B cell (primary cell): ENCODE data around the gene EOGT. TPM values are rescaled to one million over a fixed set of nuclear protein-coding genes. Genes with fewer than 3 reads are reported as not detected.

Experiments
- ATAC-seq: fragments of 200-7000 bp; cut with Tn5 transposase; one replicate; pipeline ENCODE4 v1.10.0; 2021; ENCODE audit warnings: low read depth, mild to moderate bottlenecking, moderate number of reproducible peaks, moderate library complexity
- CTCF ChIA-PET: fragments of 350-600 bp; sonication (Branson Sonifier 250); formaldehyde crosslinking; loops from one replicate; lab custom pipeline; 2021; ENCODE audit warnings: antibody characterized with exemption, inconsistent platforms; lab: Charles Lee
- POLR2A ChIA-PET: fragments of 350-600 bp; sonication (Branson Sonifier 250); formaldehyde crosslinking; loops from one replicate; lab custom pipeline; 2021; ENCODE audit warnings: antibody characterized with exemption; lab: Charles Lee
- DNase-seq: peaks from one replicate; pipeline ENCODE4 v3.0.0; 2013
- H2AFZ ChIP-seq: 2 replicates; pipeline ENCODE4 v1.6.1; 2012; ENCODE audit warnings: mild to moderate bottlenecking, low read depth, low read length; ENCODE audit not compliant: insufficient read depth, poor library complexity, severe bottlenecking
- H3K27ac ChIP-seq, 2 donors: 1 replicate in 1 of 2; 2 replicates in 1 of 2; pipeline ENCODE4 v1.5.1; 2012 to 2013; ENCODE audit warnings: low read length in 2 of 2, mild to moderate bottlenecking in 2 of 2, moderate library complexity in 1 of 2
- H3K27me3 ChIP-seq, 4 experiments: fragments of 200-600 bp in 1 of 4; sonication (generic) in 1 of 4; replicated peaks in 1 of 4; 1 replicate in 2 of 4; 2 replicates in 2 of 4; pipeline versions ENCODE4 v1.6.1 to v1.7.0; 2013 to 2016; ENCODE audit warnings: low read length in 3 of 4, mild to moderate bottlenecking in 2 of 4, mixed read lengths in 1 of 4, moderate library complexity in 1 of 4; ENCODE audit not compliant: insufficient read depth in 4 of 4, control insufficient read depth in 3 of 4; ENCODE audit errors: control extremely low read depth in 1 of 4
- H3K36me3 ChIP-seq, 2 experiments: replicated peaks in 1 of 2; 1 replicate in 1 of 2; 2 replicates in 1 of 2; pipeline versions ENCODE4 v1.6.1 to v1.7.1; 2013; ENCODE audit warnings: low read length in 1 of 2; ENCODE audit not compliant: insufficient read depth in 2 of 2, control insufficient read depth in 1 of 2; ENCODE audit errors: control extremely low read depth in 1 of 2, extremely low read depth in 1 of 2
- H3K4me1 ChIP-seq, 2 donors: fragments of 200-600 bp in 1 of 2; sonication (generic) in 1 of 2; 1 replicate in 1 of 2; 2 replicates in 1 of 2; pipeline versions ENCODE4 v1.5.1 to v1.6.1; 2013 to 2017; ENCODE audit warnings: low read length in 2 of 2; ENCODE audit not compliant: control insufficient read depth in 2 of 2, insufficient read depth in 2 of 2
- H3K4me2 ChIP-seq: replicated peaks from 2 replicates; pipeline ENCODE3; 2012; ENCODE audit warnings: mild to moderate bottlenecking, low read depth, low read length; ENCODE audit not compliant: poor library complexity, severe bottlenecking
- H3K4me3 ChIP-seq, 5 experiments: fragments of 200-600 bp in 1 of 5; sonication (generic) in 1 of 5; 1 replicate in 3 of 5; 2 replicates in 2 of 5; pipeline versions ENCODE4 v1.5.1 to v1.7.0; 2011 to 2016; ENCODE audit warnings: low read length in 4 of 5, mild to moderate bottlenecking in 4 of 5, low read depth in 2 of 5, control low read depth in 1 of 5, moderate library complexity in 1 of 5; ENCODE audit not compliant: insufficient read depth in 1 of 5; ENCODE audit errors: control extremely low read depth in 1 of 5, extremely low read depth in 1 of 5
- H3K79me2 ChIP-seq: fragments of 200-600 bp; sonication (generic); one replicate; pipeline ENCODE4 v1.6.0; 2016; ENCODE audit warnings: low read length; ENCODE audit not compliant: control insufficient read depth, insufficient read depth
- H3K9ac ChIP-seq: fragments of 200-600 bp; sonication (generic); 2 replicates; pipeline ENCODE4 v1.6.1; 2017; ENCODE audit warnings: mild to moderate bottlenecking, low read length, moderate library complexity
- H3K9me3 ChIP-seq, 3 donors: one replicate each; pipeline versions ENCODE4 v1.6.1 to v1.7.1; 2013; ENCODE audit warnings: low read length in 2 of 3; ENCODE audit not compliant: control insufficient read depth in 2 of 3, insufficient read depth in 1 of 3; ENCODE audit errors: control extremely low read depth in 1 of 3
- H4K20me1 ChIP-seq: 2 replicates; pipeline ENCODE4 v1.6.0; 2012; ENCODE audit warnings: mild to moderate bottlenecking, low read length; ENCODE audit not compliant: insufficient read depth, control insufficient read depth, poor library complexity, severe bottlenecking
- H3K27ac Mint-ChIP-seq: one replicate; pipeline ENCODE4 v1.8.0; 2021; ENCODE audit warnings: mixed read lengths
- H3K27me3 Mint-ChIP-seq: one replicate; pipeline ENCODE4 v1.8.0; 2021; ENCODE audit warnings: mixed read lengths
- H3K4me1 Mint-ChIP-seq: one replicate; pipeline ENCODE4 v1.8.0; 2021; ENCODE audit warnings: mixed read lengths
- H3K4me3 Mint-ChIP-seq: one replicate; pipeline ENCODE4 v1.8.0; 2021; ENCODE audit warnings: mixed read lengths
- H3K9me3 Mint-ChIP-seq: one replicate; pipeline ENCODE4 v1.8.0; 2022; ENCODE audit warnings: mixed read lengths; ENCODE audit not compliant: insufficient read depth
- EZH2 ChIP-seq: IDR thresholded peaks from 2 replicates; pipeline ENCODE4 v1.6.1; 2012; ENCODE audit warnings: borderline replicate concordance, low read depth, mild to moderate bottlenecking, moderate library complexity, low read length; ENCODE audit not compliant: insufficient read depth, poor library complexity, severe bottlenecking
- WGBS: methylation state at CpG from one replicate; pipeline ENCODE4 v1.1.5; 2013; ENCODE audit warnings: missing lambda C conversion rate; ENCODE audit not compliant: insufficient coverage; 5-methylcytosine and 5-hydroxymethylcytosine counted together
- intact Hi-C: fragments of 100-400 bp; cut with micrococcal nuclease; formaldehyde crosslinking; loops from one replicate; pipeline ENCODE4 v1.10.0; 2022
- polyA plus RNA-seq: library from polyadenylated mRNA; depleted of rRNA; stranded (reverse); fragments of >200 nt; gene quantifications from 2 replicates; pipeline ENCODE4 v1.2.3, GENCODE V29; 2012
- total RNA-seq, 2 donors: library from RNA; stranded (reverse); fragments of 120-200 nt in 1 of 2; gene quantifications; 1 replicate in 1 of 2; 2 replicates in 1 of 2; pipeline versions ENCODE4 v1.2.3 to v1.2.4, GENCODE V29; 2013 to 2022
- TF ChIP-seq, protein P1 (sequence below): fragments of 200-600 bp; IDR thresholded peaks from one replicate; pipeline ENCODE4 v1.8.0; 2022; ENCODE audit warnings: antibody characterized with exemption, mild to moderate bottlenecking

Gene EOGT
- total and polyA plus RNA-seq, 2 donors (not counting 1 experiment from before 2014, with no cell fraction given): 1.7 to 15.5 TPM

DNA sequence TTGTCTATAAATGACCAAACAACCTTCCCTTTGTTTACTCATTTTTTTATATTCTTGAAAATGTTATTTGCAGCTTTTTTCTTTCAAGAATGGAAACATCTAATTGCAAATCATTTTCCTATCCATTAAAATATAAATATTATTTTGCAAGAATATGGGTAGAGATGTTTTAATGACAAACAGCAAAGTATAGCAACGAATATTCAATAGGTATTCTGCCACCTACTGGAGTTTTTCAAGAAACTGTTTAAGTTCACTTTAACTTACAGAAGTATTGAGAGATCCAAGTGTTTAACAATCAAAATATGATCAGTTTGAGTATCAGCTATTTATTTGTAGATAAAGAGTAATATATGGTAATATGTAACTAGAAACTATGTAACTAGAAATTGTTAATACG, 6.9 kb upstream of the EOGT start:
- Histone ChIP-seq H2AFZ (no peak overlapping the region), H4K20me1 (no peaks in the 10 kb centered on the region), H3K9ac (no peak overlapping the region), H3K4me3 (no peak overlapping the region), H3K9me3 (no peaks in the 10 kb centered on the region), H3K79me2 (no peaks in the 10 kb centered on the region), H3K4me2 (no peak overlapping the region), H3K4me1 (no peaks in the 10 kb centered on the region), H3K27ac (no peak overlapping the region), H3K27me3 (no peaks in the 10 kb centered on the region), H3K36me3 (peaks cover 9 to 30% of the 10 kb centered on the region in 2 experiments)
- H3K4me1 Mint-ChIP-seq: no peaks in the 10 kb centered on the region
- intact Hi-C loops: no loop called here
- ATAC-seq (no peak), DNase-seq (no peak)
- no peak overlapping the region for H3K4me3 Mint-ChIP-seq
- ChIA-PET POLR2A (no interaction called here), CTCF (interaction anchor here (0.6 kb wide), 1 partner anchor 186 kb away, joined by 4 read pairs; no protein-coding TSS in a partner anchor)
- no peaks in the 10 kb centered on the region for H3K27me3 Mint-ChIP-seq
- no peak for TF ChIP-seq EZH2
- TF ChIP-seq, protein P1, sequence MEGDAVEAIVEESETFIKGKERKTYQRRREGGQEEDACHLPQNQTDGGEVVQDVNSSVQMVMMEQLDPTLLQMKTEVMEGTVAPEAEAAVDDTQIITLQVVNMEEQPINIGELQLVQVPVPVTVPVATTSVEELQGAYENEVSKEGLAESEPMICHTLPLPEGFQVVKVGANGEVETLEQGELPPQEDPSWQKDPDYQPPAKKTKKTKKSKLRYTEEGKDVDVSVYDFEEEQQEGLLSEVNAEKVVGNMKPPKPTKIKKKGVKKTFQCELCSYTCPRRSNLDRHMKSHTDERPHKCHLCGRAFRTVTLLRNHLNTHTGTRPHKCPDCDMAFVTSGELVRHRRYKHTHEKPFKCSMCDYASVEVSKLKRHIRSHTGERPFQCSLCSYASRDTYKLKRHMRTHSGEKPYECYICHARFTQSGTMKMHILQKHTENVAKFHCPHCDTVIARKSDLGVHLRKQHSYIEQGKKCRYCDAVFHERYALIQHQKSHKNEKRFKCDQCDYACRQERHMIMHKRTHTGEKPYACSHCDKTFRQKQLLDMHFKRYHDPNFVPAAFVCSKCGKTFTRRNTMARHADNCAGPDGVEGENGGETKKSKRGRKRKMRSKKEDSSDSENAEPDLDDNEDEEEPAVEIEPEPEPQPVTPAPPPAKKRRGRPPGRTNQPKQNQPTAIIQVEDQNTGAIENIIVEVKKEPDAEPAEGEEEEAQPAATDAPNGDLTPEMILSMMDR: no peak
- no peaks in the 10 kb centered on the region for H3K9me3 Mint-ChIP-seq
- no CpG with 5 or more reads among the region's 2 CpGs for WGBS
- H3K27ac Mint-ChIP-seq: no peak overlapping the region

DNA sequence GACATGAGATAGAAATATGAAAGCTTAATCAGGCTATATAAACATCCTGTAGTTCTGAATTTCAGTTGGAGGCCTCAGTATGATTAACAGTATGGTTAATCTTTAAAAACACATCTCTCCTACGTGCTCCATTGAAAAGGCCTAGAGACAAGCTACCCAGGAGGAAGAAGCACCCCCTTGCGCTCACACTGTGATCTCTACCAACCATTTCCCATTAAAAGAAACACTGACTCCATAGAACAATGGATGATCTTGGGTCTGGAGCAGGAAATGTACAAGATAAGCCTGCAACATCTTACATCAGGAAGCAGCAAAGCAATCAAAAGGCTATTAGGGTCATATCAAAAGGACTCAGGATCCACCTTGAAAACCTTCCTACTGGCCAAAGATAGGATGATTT, 3.4 kb upstream of the EOGT start:
- no peaks in the 10 kb centered on the region for H3K27me3 Mint-ChIP-seq
- CTCF ChIA-PET: no interaction called here
- POLR2A ChIA-PET: interaction anchor here (0.8 kb wide), 1 partner anchor 11 kb away, joined by 3 read pairs; no protein-coding TSS in a partner anchor
- Histone ChIP-seq H3K79me2 (no peaks in the 10 kb centered on the region), H3K4me2 (no peak overlapping the region), H3K4me1 (peaks cover 6 to 11% of the 10 kb centered on the region in 2 donors), H3K36me3 (peaks cover 0 to 12% of the 10 kb centered on the region in 2 experiments), H3K27me3 (no peaks in the 10 kb centered on the region), H3K4me3 (no peak overlapping the region), H3K27ac (no peak overlapping the region), H2AFZ (no peak overlapping the region), H3K9ac (no peak overlapping the region), H4K20me1 (no peaks in the 10 kb centered on the region), H3K9me3 (no peaks in the 10 kb centered on the region)
- H3K4me3 Mint-ChIP-seq: no peak overlapping the region
- no peaks in the 10 kb centered on the region for H3K9me3 Mint-ChIP-seq
- no CpG with 5 or more reads among the region's 2 CpGs for WGBS
- ATAC-seq (no peak), DNase-seq (no peak)
- intact Hi-C loops: no loop called here
- TF ChIP-seq, protein P1: no peak
- TF ChIP-seq EZH2: no peak
- no peak overlapping the region for H3K27ac Mint-ChIP-seq
- peaks cover 10% of the 10 kb centered on the region for H3K4me1 Mint-ChIP-seq
